OCI-LY7 (cell line): ENCODE measurements around the gene NDUFB1. TPM values are rescaled to one million over a fixed set of nuclear protein-coding genes. Genes with fewer than 3 reads are reported as not detected.
A peak's percentile ranks its signal among the peaks of the same experiment; 100 is the strongest.

ENCODE experiments used
- BruUV-seq: library from RNA; stranded (reverse); fragments of 400-500 nt; replicated peaks from 2 replicates; lab custom pipeline; 2021; lab: Mats Ljungman, UMichigan
- CTCF ChIA-PET: fragments of 300-600 bp; sonication (Branson Sonifier 250); formaldehyde crosslinking; loops from one replicate; lab custom pipeline; 2022; ENCODE audit warnings: antibody characterized with exemption; ENCODE audit not compliant: unreplicated experiment; lab: Charles Lee
- POLR2A ChIA-PET: fragments of 300-600 bp; sonication (Branson Sonifier 250); formaldehyde crosslinking; loops from one replicate; lab custom pipeline; 2022; ENCODE audit warnings: antibody characterized with exemption; lab: Charles Lee
- DNase-seq: peaks from one replicate; pipeline ENCODE4 v3.0.0-alpha.2; 2015; ENCODE audit warnings: low spot score
- H2AFZ ChIP-seq: fragments of 200-600 bp; sonication (generic), shearing (Covaris generic); 2 replicates; pipeline ENCODE4 v1.6.1; 2014; ENCODE audit warnings: mild to moderate bottlenecking, antibody characterized with exemption, low read length, moderate library complexity
- H3K27ac ChIP-seq: fragments of 200-600 bp; sonication (generic); 2 replicates; pipeline ENCODE4 v1.5.1; 2014; ENCODE audit warnings: mixed run types, low read depth, mild to moderate bottlenecking, moderate library complexity, low read length, inconsistent platforms; ENCODE audit not compliant: poor library complexity, severe bottlenecking
- H3K36me3 ChIP-seq: fragments of 200-600 bp; sonication (generic); 2 replicates; pipeline ENCODE4 v1.6.1; 2014; ENCODE audit warnings: mild to moderate bottlenecking, antibody characterized with exemption, low read length, moderate library complexity, mixed read lengths; ENCODE audit not compliant: insufficient read depth
- H3K4me1 ChIP-seq: fragments of 200-600 bp; sonication (generic); 2 replicates; pipeline ENCODE4 v1.5.1; 2014; ENCODE audit warnings: mild to moderate bottlenecking, low read length; ENCODE audit not compliant: insufficient read depth, poor library complexity, severe bottlenecking
- H3K4me2 ChIP-seq: fragments of 200-600 bp; sonication (generic); 2 replicates; pipeline ENCODE4 v1.6.1; 2014; ENCODE audit warnings: mild to moderate bottlenecking, low read length
- H3K4me3 ChIP-seq: fragments of 200-600 bp; sonication (generic); 2 replicates; pipeline ENCODE4 v1.5.1; 2014; ENCODE audit warnings: mild to moderate bottlenecking, low read depth, low read length; ENCODE audit not compliant: poor library complexity, severe bottlenecking
- H3K79me2 ChIP-seq: fragments of 200-600 bp; sonication (generic); 2 replicates; pipeline ENCODE4 v1.6.1; 2016; ENCODE audit warnings: low read depth, mild to moderate bottlenecking, low read length, moderate library complexity, mixed read lengths; ENCODE audit not compliant: insufficient read depth
- H3K9me2 ChIP-seq: fragments of 200-600 bp; sonication (generic); 2 replicates; pipeline ENCODE4 v1.6.1; 2016; ENCODE audit warnings: mild to moderate bottlenecking, low read length, mixed read lengths; ENCODE audit not compliant: insufficient read depth
- H3K9me3 ChIP-seq: fragments of 200-600 bp; sonication (generic); 2 replicates; pipeline ENCODE4 v1.6.1; 2014; ENCODE audit warnings: mild to moderate bottlenecking, mixed run types, low read length, mixed read lengths
- H4K20me1 ChIP-seq: fragments of 200-600 bp; sonication (generic); 2 replicates; pipeline ENCODE4 v1.6.1; 2014; ENCODE audit warnings: mild to moderate bottlenecking, antibody characterized with exemption, low read length, moderate library complexity, mixed read lengths; ENCODE audit not compliant: insufficient read depth
- EZH2phosphoT487 ChIP-seq: fragments of 200-600 bp; sonication (generic); IDR thresholded peaks from 2 replicates; pipeline ENCODE4 v1.6.1; 2018; ENCODE audit warnings: low read depth, borderline replicate concordance, mild to moderate bottlenecking, mixed run types, antibody characterized with exemption, low read length, moderate library complexity, mixed read lengths
- intact Hi-C: fragments of 100-400 bp; cut with micrococcal nuclease; formaldehyde crosslinking; loops from one replicate; pipeline ENCODE4 v1.10.0; 2022; ENCODE audit not compliant: unreplicated experiment
- total RNA-seq, 2 experiments: library from RNA; depleted of rRNA in 1 of 2; stranded (reverse); fragments of >200 nt in 1 of 2; shearing (Covaris generic) in 1 of 2; gene quantifications; 2 replicates each; pipeline ENCODE4 v1.2.3, GENCODE V29; 2014 to 2022
- TF ChIP-seq, protein P1 (sequence below): fragments of 200-600 bp; sonication (generic); conservative IDR thresholded peaks from 2 replicates; pipeline ENCODE4 v1.5.1; 2014; ENCODE audit warnings: mild to moderate bottlenecking, antibody characterized with exemption, low read length, moderate library complexity, mixed read lengths

The NDUFB1 gene
- total RNA-seq, 2 experiments from 2014 or later, result 129 to 230 TPM

- H3K36me3 ChIP-seq, result no peaks in the 10 kb centered on the region
- H3K27ac ChIP-seq, result peak overlapping the region; percentile 61
- ChIA-PET POLR2A (interaction anchor here (0.6 to 2.5 kb wide), 3 partner anchors 8 to 11 kb away, joined by 6 to 15 read pairs (median 7); no protein-coding TSS in a partner anchor), CTCF (interaction anchor here (1.1 kb wide), 1 partner anchor 14 kb away, joined by 3 read pairs; no protein-coding TSS in a partner anchor)
- intact Hi-C loops, result no loop called here
- peak; percentile 71 for DNase-seq
- no peaks in the 10 kb centered on the region for H3K9me3 ChIP-seq
- H4K20me1 ChIP-seq, result no peaks in the 10 kb centered on the region
- peak overlapping the region; percentile 64 for H3K4me2 ChIP-seq
- H3K4me1 ChIP-seq, result peaks cover 36% of the 10 kb centered on the region
- no peaks in the 10 kb centered on the region for H3K9me2 ChIP-seq
- peak overlapping the region; percentile 80 for H2AFZ ChIP-seq
- peaks cover 23% of the 10 kb centered on the region for H3K79me2 ChIP-seq
- TF ChIP-seq, protein P1, sequence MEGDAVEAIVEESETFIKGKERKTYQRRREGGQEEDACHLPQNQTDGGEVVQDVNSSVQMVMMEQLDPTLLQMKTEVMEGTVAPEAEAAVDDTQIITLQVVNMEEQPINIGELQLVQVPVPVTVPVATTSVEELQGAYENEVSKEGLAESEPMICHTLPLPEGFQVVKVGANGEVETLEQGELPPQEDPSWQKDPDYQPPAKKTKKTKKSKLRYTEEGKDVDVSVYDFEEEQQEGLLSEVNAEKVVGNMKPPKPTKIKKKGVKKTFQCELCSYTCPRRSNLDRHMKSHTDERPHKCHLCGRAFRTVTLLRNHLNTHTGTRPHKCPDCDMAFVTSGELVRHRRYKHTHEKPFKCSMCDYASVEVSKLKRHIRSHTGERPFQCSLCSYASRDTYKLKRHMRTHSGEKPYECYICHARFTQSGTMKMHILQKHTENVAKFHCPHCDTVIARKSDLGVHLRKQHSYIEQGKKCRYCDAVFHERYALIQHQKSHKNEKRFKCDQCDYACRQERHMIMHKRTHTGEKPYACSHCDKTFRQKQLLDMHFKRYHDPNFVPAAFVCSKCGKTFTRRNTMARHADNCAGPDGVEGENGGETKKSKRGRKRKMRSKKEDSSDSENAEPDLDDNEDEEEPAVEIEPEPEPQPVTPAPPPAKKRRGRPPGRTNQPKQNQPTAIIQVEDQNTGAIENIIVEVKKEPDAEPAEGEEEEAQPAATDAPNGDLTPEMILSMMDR, result no peak
- TF ChIP-seq EZH2phosphoT487, result no peak
- no TSS peak for BruUV-seq
- H3K4me3 ChIP-seq, result peak overlapping the region; percentile 38
These were observed 12.9 kb downstream of the NDUFB1 start for GRCh38 chr14:92108345-92109254.

DNA sequence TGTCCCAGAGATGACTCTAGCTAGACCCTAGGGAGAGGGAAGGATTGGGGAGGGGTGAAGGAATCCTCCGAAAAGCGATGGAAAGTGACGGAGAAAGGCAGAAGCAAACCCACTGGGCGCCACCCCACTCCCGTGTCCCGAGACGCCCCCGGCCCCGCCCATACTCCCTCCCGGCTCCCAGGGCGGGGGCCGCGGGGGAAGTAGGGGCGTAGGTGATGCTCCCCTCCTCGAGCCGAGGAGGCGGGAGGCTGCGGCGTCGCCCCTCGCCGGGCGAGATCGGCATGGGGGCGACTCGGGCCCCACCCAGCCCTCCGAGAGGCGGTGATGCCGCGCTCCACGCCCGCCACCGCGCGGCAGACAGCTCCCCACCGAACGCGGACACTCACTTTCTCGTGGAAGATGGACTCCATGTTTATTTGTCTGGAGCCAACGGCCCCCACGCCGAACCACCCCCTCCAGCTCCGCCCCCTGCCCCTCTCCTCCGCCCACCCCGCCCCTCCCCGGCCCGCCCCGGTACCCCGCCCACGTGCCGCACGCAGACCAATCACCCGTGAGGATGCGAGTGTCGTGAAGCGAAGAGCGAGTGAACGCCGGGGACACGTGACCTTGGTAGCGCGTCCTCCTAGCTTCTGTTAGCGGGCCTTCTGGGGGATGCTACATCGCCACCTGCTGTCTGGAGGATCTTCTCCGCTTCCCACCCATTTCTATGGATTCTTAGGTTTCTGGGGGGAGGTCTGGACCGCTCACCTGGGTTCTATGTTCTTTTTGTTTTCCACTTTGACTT is 15.2 kb downstream of the NDUFB1 start, which contains the start of gene ATXN3:
TSS of gene ATXN3 (minus strand) at position 440 of the 784 bp plus-strand sequence. CDS start at position 410, 30 bp downstream.
- Histone ChIP-seq H3K79me2 (peaks cover 40% of the 10 kb centered on the region), H3K4me2 (peak within 1 kb of the TSS; percentile 82), H3K27ac (peak within 1 kb of the TSS; percentile 61)

More for the DNA sequence above, 15.2 kb downstream of the NDUFB1 start, which contains the start of gene ATXN3:
- Histone ChIP-seq H3K4me3 (peak within 1 kb of the TSS; percentile 75), H3K9me3 (no peaks in the 10 kb centered on the region), H2AFZ (peak within 1 kb of the TSS; percentile 80), H3K36me3 (no peaks in the 10 kb centered on the region), H4K20me1 (no peaks in the 10 kb centered on the region), H3K4me1 (peaks cover 36% of the 10 kb centered on the region), H3K9me2 (no peaks in the 10 kb centered on the region)
- POLR2A ChIA-PET, result interaction anchor here (0.5 to 3.1 kb wide), 9 partner anchors 11 to 1220 kb away, joined by 3 to 22 read pairs (median 6); partner anchors contain the start of genes CPSF2, NDUFB1 and TRIP11
- peak; percentile 99 for DNase-seq
- CTCF ChIA-PET, result interaction anchor here (1.0 to 1.4 kb wide), 3 partner anchors 10 to 16 kb away, joined by 3 to 7 read pairs (median 3); partner anchors contain the start of genes CPSF2 and NDUFB1
- intact Hi-C loops, result loop anchor here (1.0 to 2.0 kb wide), 2 partner anchors 15 to 66 kb away; partner anchors contain the start of genes CPSF2, NDUFB1 and TRIP11
- no TSS peak for BruUV-seq
- TF ChIP-seq, protein P1, result peak; percentile 79
- no peak for TF ChIP-seq EZH2phosphoT487
